Natural killer cell (primary cell): ENCODE data around the gene RGPD4. TPM values are rescaled to one million over a fixed set of nuclear protein-coding genes. Genes with fewer than 3 reads are reported as not detected.

ENCODE experiments used
- ATAC-seq, 3 donors: fragments of 150-1000 bp in 2 of 3; fragments of 200-7000 bp in 1 of 3; cut with Tn5 transposase; 1 replicate in 1 of 3; 2 replicates in 2 of 3; pipeline ENCODE4 v1.10.0; 2021; ENCODE audit warnings: mild to moderate bottlenecking in 2 of 3, moderate library complexity in 2 of 3
- DNase-seq, 2 donors: peaks; one replicate each; pipeline versions ENCODE4 v3.0.0 to v3.0.0-alpha.2; 2013 to 2021; ENCODE audit warnings: mixed read lengths in 1 of 2
- H3K27ac ChIP-seq: one replicate; pipeline ENCODE4 v1.5.1; 2013; ENCODE audit warnings: mild to moderate bottlenecking, low read length
- H3K27me3 ChIP-seq: one replicate; pipeline ENCODE4 v1.6.1; 2013; ENCODE audit warnings: low read length; ENCODE audit not compliant: control insufficient read depth, insufficient read depth
- H3K36me3 ChIP-seq: one replicate; pipeline ENCODE4 v1.6.1; 2013; ENCODE audit warnings: low read length; ENCODE audit not compliant: control insufficient read depth, insufficient read depth
- H3K4me1 ChIP-seq: one replicate; pipeline ENCODE4 v1.6.1; 2013; ENCODE audit warnings: low read length; ENCODE audit not compliant: control insufficient read depth, insufficient read depth
- H3K4me3 ChIP-seq: one replicate; pipeline ENCODE4 v1.5.1; 2013; ENCODE audit warnings: low read length
- H3K9me3 ChIP-seq: one replicate; pipeline ENCODE4 v1.6.1; 2013; ENCODE audit warnings: low read length; ENCODE audit not compliant: control insufficient read depth, insufficient read depth
- H3K27ac Mint-ChIP-seq, 2 donors: one replicate each; pipeline ENCODE4 v1.8.0; 2022; ENCODE audit warnings: mild to moderate bottlenecking in 2 of 2, mixed read lengths in 2 of 2, moderate library complexity in 1 of 2
- H3K27me3 Mint-ChIP-seq, 2 donors: one replicate each; pipeline ENCODE4 v1.8.0; 2022; ENCODE audit warnings: low read depth in 2 of 2, mixed read lengths in 2 of 2
- H3K36me3 Mint-ChIP-seq: one replicate; pipeline ENCODE4 v1.8.0; 2022; ENCODE audit warnings: mixed read lengths
- H3K4me1 Mint-ChIP-seq, 2 donors: one replicate each; pipeline ENCODE4 v1.8.0; 2022; ENCODE audit warnings: mixed read lengths in 2 of 2
- H3K4me3 Mint-ChIP-seq: one replicate; pipeline ENCODE4 v1.8.0; 2022; ENCODE audit warnings: mild to moderate bottlenecking, moderate library complexity, mixed read lengths
- H3K9me3 Mint-ChIP-seq, 2 donors: one replicate each; pipeline ENCODE4 v1.8.0; 2022; ENCODE audit warnings: mixed read lengths in 2 of 2
- WGBS: methylation state at CpG from one replicate; pipeline ENCODE4 v1.1.7; 2013; ENCODE audit warnings: missing lambda C conversion rate; ENCODE audit not compliant: insufficient coverage; 5-methylcytosine and 5-hydroxymethylcytosine counted together
- intact Hi-C: fragments of 100-400 bp; cut with micrococcal nuclease; formaldehyde crosslinking; loops from one replicate; pipeline ENCODE4 v1.14.2; 2022
- total RNA-seq, 4 donors: library from RNA; stranded (reverse); fragments of 120-200 nt in 1 of 4; gene quantifications; one replicate each; pipeline versions ENCODE4 v1.2.3 to v1.2.4, GENCODE V29; 2013 to 2022
- TF ChIP-seq, protein P1 (sequence below): fragments of 200-600 bp; IDR thresholded peaks from one replicate; pipeline ENCODE4 v1.8.0; 2022; ENCODE audit warnings: antibody characterized with exemption

The RGPD4 gene
- total RNA-seq, 3 donors from 2014 or later (not counting 1 experiment from before 2014, with no cell fraction given): 0.21 TPM; not detected in 2

DNA sequence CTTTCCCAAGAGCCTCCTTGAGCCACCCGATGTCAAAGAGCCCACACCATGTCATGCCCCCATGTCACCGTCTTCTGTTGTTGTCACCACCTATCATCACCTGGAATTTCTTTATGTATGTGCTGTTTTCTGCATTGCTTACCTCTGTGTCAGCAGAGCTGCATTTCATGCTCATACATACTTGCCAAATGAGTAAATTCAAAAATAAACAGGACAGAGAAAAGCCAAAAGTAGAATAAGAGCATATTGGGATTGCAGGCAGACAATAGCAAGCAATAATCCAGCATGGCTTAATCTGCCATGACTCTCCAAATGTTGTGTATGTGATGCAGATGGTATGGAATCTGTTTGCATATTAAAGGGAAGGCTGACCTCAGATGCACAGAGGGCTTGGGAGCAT lies 15.3 kb upstream of the RGPD4 start:
- H3K9me3 ChIP-seq: no peaks in the 10 kb centered on the region
- Mint-ChIP-seq H3K27ac (no peak overlapping the region), H3K36me3 (no peaks in the 10 kb centered on the region), H3K9me3 (peaks cover 0 to 2% of the 10 kb centered on the region in 2 donors), H3K4me3 (no peak overlapping the region), H3K4me1 (no peaks in the 10 kb centered on the region), H3K27me3 (no peaks in the 10 kb centered on the region)
- H3K27me3 ChIP-seq: no peaks in the 10 kb centered on the region
- no peaks in the 10 kb centered on the region for H3K4me1 ChIP-seq
- H3K27ac ChIP-seq: no peak overlapping the region
- TF ChIP-seq, protein P1, sequence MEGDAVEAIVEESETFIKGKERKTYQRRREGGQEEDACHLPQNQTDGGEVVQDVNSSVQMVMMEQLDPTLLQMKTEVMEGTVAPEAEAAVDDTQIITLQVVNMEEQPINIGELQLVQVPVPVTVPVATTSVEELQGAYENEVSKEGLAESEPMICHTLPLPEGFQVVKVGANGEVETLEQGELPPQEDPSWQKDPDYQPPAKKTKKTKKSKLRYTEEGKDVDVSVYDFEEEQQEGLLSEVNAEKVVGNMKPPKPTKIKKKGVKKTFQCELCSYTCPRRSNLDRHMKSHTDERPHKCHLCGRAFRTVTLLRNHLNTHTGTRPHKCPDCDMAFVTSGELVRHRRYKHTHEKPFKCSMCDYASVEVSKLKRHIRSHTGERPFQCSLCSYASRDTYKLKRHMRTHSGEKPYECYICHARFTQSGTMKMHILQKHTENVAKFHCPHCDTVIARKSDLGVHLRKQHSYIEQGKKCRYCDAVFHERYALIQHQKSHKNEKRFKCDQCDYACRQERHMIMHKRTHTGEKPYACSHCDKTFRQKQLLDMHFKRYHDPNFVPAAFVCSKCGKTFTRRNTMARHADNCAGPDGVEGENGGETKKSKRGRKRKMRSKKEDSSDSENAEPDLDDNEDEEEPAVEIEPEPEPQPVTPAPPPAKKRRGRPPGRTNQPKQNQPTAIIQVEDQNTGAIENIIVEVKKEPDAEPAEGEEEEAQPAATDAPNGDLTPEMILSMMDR: no peak
- 90% methylated on average over 2 of the region's 2 CpGs for WGBS
- no peak for ATAC-seq
- H3K36me3 ChIP-seq: no peaks in the 10 kb centered on the region
- no peak overlapping the region for H3K4me3 ChIP-seq
- no peak for DNase-seq
- intact Hi-C loops: no loop called here

DNA sequence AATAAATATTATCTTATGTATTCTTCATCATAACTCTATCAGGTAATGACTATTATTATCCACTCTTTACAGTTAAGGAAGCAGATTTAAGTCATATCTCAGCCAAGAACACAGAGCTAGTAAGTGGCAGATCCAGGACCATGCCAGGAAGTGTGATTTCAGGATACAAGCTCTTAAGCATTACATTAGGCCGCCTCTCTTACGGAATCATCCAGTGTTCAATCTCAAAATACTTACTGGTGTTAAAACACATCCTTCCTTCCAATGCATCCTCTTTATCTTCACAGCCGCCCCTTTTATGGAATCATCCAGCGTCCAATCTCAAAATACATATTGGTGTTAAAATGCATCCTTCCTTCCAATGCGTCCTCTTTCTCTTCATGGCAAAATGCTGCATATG lies 14.7 kb upstream of the RGPD4 start:
- Mint-ChIP-seq H3K36me3 (no peaks in the 10 kb centered on the region), H3K4me3 (no peak overlapping the region), H3K27me3 (no peaks in the 10 kb centered on the region), H3K4me1 (no peaks in the 10 kb centered on the region), H3K9me3 (peaks cover 0 to 2% of the 10 kb centered on the region in 2 donors), H3K27ac (no peak overlapping the region)
- DNase-seq: no peak
- Histone ChIP-seq H3K27ac (no peak overlapping the region), H3K9me3 (no peaks in the 10 kb centered on the region), H3K4me1 (no peaks in the 10 kb centered on the region), H3K4me3 (no peak overlapping the region), H3K36me3 (no peaks in the 10 kb centered on the region), H3K27me3 (no peaks in the 10 kb centered on the region)
- TF ChIP-seq, protein P1: no peak
- WGBS: 93% methylated on average over 5 of the region's 5 CpGs
- intact Hi-C loops: no loop called here
- ATAC-seq: no peak

DNA sequence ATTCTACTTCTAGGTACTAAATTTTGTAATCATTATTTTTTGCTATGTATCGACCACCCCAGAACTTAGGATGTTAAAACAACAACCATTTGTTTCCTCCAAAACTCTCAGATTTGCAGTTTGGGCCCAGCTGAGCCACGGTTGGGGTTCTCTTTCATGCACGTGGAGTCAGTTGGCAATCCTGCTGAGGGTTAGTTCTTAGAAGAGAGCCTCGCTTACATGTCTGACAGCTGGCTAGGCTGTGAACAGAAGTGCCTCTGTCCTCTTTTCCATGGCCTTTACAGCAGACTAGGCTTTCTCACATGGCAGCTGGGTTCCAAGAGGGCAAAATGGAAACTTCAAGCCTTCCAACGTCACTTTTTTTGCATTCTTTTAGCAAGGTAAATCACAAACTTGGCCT lies 9.3 kb upstream of the RGPD4 start:
- TF ChIP-seq, protein P1: no peak

DNA sequence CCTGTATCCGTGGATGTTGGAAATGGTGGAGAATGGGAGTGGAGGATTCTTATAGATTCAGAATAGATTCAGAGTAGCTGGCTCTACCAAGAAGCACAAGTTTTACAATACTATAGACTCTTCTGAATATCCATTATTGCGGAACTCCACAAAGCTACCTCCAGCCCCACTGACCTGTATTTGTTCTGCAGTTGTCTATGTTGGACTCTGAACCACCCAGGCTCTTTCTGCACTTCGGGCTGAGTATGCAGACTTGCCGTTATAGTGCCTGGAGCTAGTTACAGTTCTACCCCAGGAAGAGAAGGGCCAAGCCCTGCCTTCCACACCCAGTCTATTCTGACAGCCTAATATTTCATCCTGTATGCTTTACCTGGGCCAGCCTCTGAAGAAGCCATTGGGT lies 4.4 kb upstream of the RGPD4 start:
- Histone ChIP-seq H3K9me3 (no peaks in the 10 kb centered on the region), H3K4me1 (no peaks in the 10 kb centered on the region), H3K27ac (no peak overlapping the region), H3K36me3 (no peaks in the 10 kb centered on the region), H3K27me3 (no peaks in the 10 kb centered on the region), H3K4me3 (no peak overlapping the region)
- no peaks in the 10 kb centered on the region for H3K4me1 Mint-ChIP-seq
- TF ChIP-seq, protein P1: no peak
- H3K27me3 Mint-ChIP-seq: no peaks in the 10 kb centered on the region
- peaks cover 0 to 3% of the 10 kb centered on the region in 2 donors for H3K9me3 Mint-ChIP-seq
- 94% methylated on average over 4 of the region's 4 CpGs for WGBS
- ATAC-seq (no peak), DNase-seq (no peak)
- intact Hi-C loops: no loop called here
- H3K27ac Mint-ChIP-seq: no peak overlapping the region
- no peak overlapping the region for H3K4me3 Mint-ChIP-seq
- no peaks in the 10 kb centered on the region for H3K36me3 Mint-ChIP-seq

More for the DNA sequence above, 9.3 kb upstream of the RGPD4 start:
- no peaks in the 10 kb centered on the region for H3K9me3 ChIP-seq
- H3K4me1 ChIP-seq: no peaks in the 10 kb centered on the region
- ATAC-seq: no peak
- no peaks in the 10 kb centered on the region for H3K27me3 Mint-ChIP-seq
- no peaks in the 10 kb centered on the region for H3K36me3 ChIP-seq
- 89% methylated on average over 5 of the region's 5 CpGs for WGBS
- no peak overlapping the region for H3K4me3 Mint-ChIP-seq
- H3K36me3 Mint-ChIP-seq: no peaks in the 10 kb centered on the region
- H3K27ac Mint-ChIP-seq: no peak overlapping the region
- H3K27ac ChIP-seq: no peak overlapping the region
- no peak overlapping the region for H3K4me3 ChIP-seq
- intact Hi-C loops: no loop called here
- no peaks in the 10 kb centered on the region for H3K4me1 Mint-ChIP-seq
- H3K27me3 ChIP-seq: no peaks in the 10 kb centered on the region
- DNase-seq: no peak
- H3K9me3 Mint-ChIP-seq: peaks cover 0 to 5% of the 10 kb centered on the region in 2 donors
